Dedifferentiated amniotic fluid mesenchymal stem cell (primary cell): ENCODE results near the gene PDE11A.

Source experiments
- DNase-seq: peaks from one replicate; pipeline ENCODE4 v3.0.0-alpha.2; 2016; ENCODE audit errors: extremely low spot score

The PDE11A gene

GRCh38 chr2:177669625-177670330, 402.8 kb downstream of the PDE11A start:
- no peak for DNase-seq

- no peak for DNase-seq
Measured at GRCh38 chr2:177669201-177669600, 403.4 kb downstream of the PDE11A start.

DNA sequence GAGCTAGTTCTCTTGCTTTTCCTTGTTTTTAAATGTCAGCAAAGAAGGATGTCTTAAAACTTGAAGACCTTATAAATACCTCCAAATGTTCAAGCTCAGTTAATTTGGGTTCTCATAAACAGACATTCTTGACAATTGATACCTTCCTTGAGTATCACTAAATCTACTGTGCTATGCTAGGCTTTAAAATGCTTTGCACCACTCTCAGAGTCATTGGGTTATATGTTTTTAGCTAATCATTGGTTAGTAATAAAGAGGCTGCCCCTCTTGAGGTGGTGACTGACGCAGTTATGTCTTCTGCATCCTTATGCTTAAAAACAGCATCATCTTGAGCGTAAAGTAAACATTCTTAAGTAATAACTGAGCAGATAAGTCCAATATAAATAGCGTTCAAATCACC, 404.0 kb downstream of the PDE11A start:
- no peak for DNase-seq

DNA sequence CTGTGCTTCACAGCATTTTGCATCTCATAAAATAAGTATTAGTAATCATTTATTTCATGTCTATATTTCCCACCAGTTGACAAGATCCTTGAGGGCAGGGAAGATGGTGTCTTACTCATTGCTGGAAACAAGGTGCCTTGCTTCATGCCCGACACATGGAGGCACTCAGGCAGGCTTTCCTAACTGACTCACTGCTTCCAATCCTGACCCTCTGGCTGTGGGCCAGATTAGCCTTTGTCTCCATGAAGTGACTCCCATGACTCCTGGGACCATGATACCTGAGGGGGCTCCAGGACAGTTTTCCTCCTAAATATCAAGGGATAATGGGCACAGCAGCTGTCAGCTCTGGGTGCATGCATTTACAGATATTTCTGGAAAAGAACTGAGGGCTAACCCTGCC, 405.0 kb downstream of the PDE11A start:
- no peak for DNase-seq

- no peak for DNase-seq
Measured at GRCh38 chr2:177666408-177666807, 406.2 kb downstream of the PDE11A start.

- no peak for DNase-seq
Measured at GRCh38 chr2:177665948-177666347, 406.6 kb downstream of the PDE11A start.

- no peak for DNase-seq
Measured at GRCh38 chr2:177665328-177665727, 407.2 kb downstream of the PDE11A start.

DNA sequence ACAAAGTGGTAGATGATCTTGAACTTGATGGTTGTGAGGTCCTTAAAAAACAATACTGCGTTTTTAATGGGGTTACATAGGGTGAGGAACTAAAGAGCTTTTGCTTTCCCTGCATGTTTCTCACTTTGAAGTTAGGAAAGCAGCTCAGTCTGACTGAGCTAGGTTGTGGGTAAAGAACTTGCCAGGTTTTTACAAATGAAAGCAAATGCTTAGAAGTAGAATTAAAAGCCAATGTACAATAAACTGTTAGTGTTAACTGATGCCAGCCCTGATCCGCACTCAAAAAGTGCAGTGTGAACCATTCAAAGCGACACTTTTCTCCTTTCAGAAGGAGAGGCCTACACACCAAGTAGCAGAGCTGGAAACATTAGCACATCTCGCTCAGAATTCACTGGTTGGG, 409.7 kb downstream of the PDE11A start:
- no peak for DNase-seq

DNA sequence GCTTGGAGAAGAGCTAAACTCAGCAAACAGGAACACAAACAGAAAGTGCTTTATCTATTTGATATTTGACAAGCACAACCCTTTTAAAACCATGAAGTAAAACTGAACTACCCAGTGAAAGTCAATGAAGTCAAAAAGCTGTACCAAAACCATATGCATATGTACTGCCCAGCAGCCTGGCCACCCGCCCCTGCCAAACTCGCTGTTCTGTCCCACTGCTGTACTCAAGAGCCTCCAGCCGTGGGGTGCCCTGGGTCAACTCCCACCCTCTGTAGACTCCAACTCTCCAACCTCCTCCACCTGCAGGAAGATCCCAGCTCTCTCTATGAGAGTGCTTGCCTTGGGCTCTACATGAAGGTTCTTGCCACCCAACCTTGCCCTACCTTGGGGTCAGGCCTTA, 411.8 kb downstream of the PDE11A start:
- no peak for DNase-seq

GRCh38 chr2:177658309-177658708, 414.3 kb downstream of the PDE11A start:
- DNase-seq = no peak

GRCh38 chr2:177651833-177652232, 420.7 kb downstream of the PDE11A start:
- no peak for DNase-seq

- no peak for DNase-seq
Measured at GRCh38 chr2:177649568-177650518, 422.7 kb downstream of the PDE11A start.

DNA sequence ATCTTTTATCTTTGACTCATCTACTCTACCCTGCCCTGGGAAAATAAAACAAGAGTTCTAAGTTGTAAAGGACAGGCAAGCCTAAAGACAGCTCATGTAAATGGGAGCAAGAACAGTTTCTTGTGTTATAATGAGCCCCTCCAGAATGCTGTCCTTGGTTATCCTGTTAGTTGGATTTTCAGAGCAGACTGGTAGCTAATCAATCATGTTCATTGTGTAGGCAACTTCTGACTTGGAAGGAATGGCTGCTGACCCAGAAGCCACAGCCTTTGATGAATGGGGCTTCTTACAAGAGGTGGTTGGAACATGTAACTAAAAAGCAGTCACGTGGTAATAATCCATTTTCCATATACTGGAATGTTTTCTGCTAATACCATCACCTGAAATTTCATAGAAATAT, 425.8 kb downstream of the PDE11A start:
- DNase-seq = no peak

- no peak for DNase-seq
Measured at GRCh38 chr2:177646241-177646640, 426.3 kb downstream of the PDE11A start.

GRCh38 chr2:177641331-177641730, 431.2 kb downstream of the PDE11A start:
- DNase-seq = no peak

DNA sequence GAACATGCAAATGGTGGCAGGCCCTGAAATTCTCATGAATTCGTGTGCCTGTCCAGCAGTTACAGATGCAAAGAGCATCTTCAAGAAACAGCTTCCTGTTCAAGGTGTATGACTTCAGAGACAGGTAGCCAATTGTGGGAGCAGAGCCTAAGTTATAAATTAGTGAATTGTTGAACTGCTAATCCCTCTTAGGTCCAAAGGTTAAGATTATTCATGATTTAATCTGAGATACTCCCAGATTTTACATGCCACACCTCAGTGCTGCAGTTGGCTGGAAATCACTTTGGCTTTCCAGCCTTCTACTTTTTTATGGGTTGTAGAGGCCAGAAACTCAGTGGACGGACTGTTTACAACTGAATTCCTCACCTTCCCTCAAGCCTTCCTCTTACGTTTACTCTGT, 432.2 kb downstream of the PDE11A start:
- DNase-seq = no peak

- no peak for DNase-seq
Measured at GRCh38 chr2:177639262-177639914, 433.2 kb downstream of the PDE11A start.

DNA sequence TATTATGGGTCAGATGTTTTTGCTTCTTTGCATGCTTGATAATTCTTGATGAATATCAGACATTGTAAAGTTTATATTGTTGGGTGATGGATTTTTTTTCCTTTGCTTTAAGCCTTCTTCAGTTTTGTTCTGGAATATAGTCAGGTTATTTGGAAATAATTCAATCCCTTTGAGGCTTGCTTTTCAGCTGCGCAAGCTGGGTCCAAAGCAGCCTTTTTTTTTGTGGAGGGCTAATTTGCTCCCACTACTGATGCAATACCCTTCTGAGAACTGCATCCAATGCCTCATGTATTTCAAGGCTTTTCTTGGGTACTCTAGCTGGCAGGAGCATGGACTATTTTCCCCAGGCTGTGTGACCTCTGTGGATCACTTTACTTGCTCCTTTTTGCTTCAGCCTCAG, 434.1 kb downstream of the PDE11A start:
- DNase-seq = no peak

GRCh38 chr2:177636672-177637071, 435.9 kb downstream of the PDE11A start:
- DNase-seq = no peak

DNA sequence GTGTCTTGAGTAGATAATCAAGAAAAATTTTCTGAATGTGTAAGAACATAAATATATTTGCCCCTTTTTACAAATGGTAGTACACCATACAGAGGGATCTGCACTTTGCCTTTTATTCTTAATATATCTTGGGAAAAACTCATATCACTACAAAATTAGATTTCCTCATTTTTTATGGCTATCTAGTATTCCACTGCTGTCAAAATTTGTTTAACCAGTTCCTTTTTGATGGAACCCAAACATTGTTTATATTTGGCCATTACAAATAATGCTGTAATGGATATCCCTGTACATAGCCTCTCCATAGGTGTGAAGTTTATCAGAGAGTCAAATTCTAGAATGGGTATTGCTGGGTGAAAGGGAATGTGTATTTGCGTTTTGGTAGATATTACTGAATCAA, 436.9 kb downstream of the PDE11A start:
- DNase-seq = no peak

DNA sequence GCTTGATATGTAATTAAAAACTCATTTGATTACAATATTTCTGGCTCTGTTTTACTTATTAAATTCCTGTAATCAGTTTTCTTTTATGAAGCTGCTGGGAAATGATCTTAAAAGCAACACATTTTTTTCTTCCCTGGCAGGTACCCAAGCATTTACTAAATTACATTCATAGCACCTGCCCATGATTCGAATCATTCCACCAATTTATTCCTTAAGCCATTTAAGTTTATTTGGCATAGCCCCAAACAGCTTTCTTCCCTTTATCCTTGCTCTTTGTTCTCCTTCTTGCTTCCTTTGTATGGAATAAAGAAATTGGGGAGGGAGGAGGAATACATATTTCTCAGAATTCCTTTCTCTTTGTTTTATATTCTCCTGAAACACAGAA, 438.7 kb downstream of the PDE11A start:
- no peak for DNase-seq

DNA sequence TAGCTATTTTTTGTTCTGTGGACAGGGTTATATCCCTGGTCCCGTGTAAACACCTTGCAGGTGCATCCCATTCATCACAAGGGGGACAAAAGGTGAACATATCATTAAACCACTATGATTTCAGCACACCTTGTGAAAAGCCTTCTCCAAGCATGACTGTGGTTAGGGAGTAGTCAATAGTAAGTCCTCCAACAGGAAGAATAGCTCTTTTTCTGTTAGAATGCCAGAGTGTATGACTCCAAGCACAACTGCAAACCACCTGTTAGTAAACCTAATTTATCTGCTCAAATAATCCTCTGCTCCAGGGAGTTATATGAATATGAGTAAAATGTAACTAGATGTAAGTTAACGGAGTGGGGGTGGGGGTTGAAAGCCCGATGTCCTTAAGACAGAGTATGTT, 439.5 kb downstream of the PDE11A start:
- DNase-seq = no peak

DNA sequence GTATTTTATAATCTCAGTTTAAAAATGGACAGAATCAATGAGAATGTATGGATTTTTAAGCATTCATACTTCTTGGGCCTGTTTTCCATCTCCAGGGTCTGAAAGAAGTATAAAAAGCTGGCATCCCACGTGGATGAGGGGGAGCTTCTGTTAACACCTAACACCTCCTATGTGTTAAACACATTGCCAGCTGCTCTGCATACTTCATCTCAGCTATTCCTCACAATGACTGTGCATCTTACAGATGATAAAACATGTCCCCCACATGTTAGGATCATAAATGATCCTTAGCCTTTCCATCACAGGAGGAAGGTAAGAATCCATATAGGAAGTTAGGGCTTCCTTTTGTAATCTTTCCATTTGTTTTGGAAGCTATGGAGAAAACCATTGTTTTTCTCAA, 440.9 kb downstream of the PDE11A start:
- no peak for DNase-seq
